ENCODE data around the gene KAT6B. TPM values are rescaled to one million over a fixed set of nuclear protein-coding genes. Genes with fewer than 3 reads are reported as not detected.

Gene KAT6B
- total RNA-seq, 1 donor: 26.3 TPM

- H3K4me3 ChIP-seq (ENCODE audit: low read depth, low read length): no peak overlapping the region
- TF ChIP-seq CTCF (IDR thresholded peaks at IDR 0.05; ENCODE audit: insufficient read depth, low read depth, low read length): no peak
- no peak for DNase-seq (ENCODE audit: low read depth)
Measured at GRCh38 chr10:75032813-75033212, 206.4 kb downstream of the KAT6B start.

GRCh38 chr10:75033399-75034130 is 207.2 kb downstream of the KAT6B start:
- no peak overlapping the region for H3K4me3 ChIP-seq (ENCODE audit: low read depth, low read length)
- DNase-seq (ENCODE audit: low read depth): no peak
- no peak for TF ChIP-seq CTCF (IDR thresholded peaks at IDR 0.05; ENCODE audit: insufficient read depth, low read depth, low read length)

- H3K4me3 ChIP-seq (ENCODE audit: low read depth, low read length): no peak overlapping the region
- DNase-seq (ENCODE audit: low read depth): no peak
- no peak for TF ChIP-seq CTCF (IDR thresholded peaks at IDR 0.05; ENCODE audit: insufficient read depth, low read depth, low read length)
Measured at GRCh38 chr10:75034131-75034512, 207.7 kb downstream of the KAT6B start.

GRCh38 chr10:75034714-75035258 is 208.4 kb downstream of the KAT6B start:
- H3K4me3 ChIP-seq (ENCODE audit: low read depth, low read length): no peak overlapping the region
- TF ChIP-seq CTCF (IDR thresholded peaks at IDR 0.05; ENCODE audit: insufficient read depth, low read depth, low read length): no peak
- no peak for DNase-seq (ENCODE audit: low read depth)

- TF ChIP-seq CTCF (IDR thresholded peaks at IDR 0.05; ENCODE audit: insufficient read depth, low read depth, low read length): no peak
- H3K4me3 ChIP-seq (ENCODE audit: low read depth, low read length): no peak overlapping the region
- peak; percentile 33 for DNase-seq (ENCODE audit: low read depth)
Measured at GRCh38 chr10:75035975-75036708, 209.7 kb downstream of the KAT6B start.

- no peak overlapping the region for H3K4me3 ChIP-seq (ENCODE audit: low read depth, low read length)
- DNase-seq (ENCODE audit: low read depth): no peak
- no peak for TF ChIP-seq CTCF (IDR thresholded peaks at IDR 0.05; ENCODE audit: insufficient read depth, low read depth, low read length)
Measured at GRCh38 chr10:75037171-75038153, 211.1 kb downstream of the KAT6B start.
